Endothelial cell (in vitro differentiated cells): Measurements from ENCODE around the gene MICAL3. TPM values are rescaled to one million over a fixed set of nuclear protein-coding genes. Genes with fewer than 3 reads are reported as not detected.

ENCODE experiments used
- DNase-seq: peaks from one replicate; pipeline ENCODE4 v3.0.0; 2021; ENCODE audit warnings: low spot score
- H3K27ac Mint-ChIP-seq: one replicate; pipeline ENCODE4 v1.8.0; 2021; ENCODE audit warnings: mixed read lengths, inconsistent platforms; ENCODE audit not compliant: unreplicated experiment
- H3K27me3 Mint-ChIP-seq: one replicate; pipeline ENCODE4 v1.8.0; 2021; ENCODE audit warnings: mild to moderate bottlenecking, moderate library complexity, mixed read lengths, inconsistent platforms; ENCODE audit not compliant: unreplicated experiment
- H3K36me3 Mint-ChIP-seq: one replicate; pipeline ENCODE4 v1.8.0; 2021; ENCODE audit warnings: mild to moderate bottlenecking, low read depth, mixed read lengths, inconsistent platforms; ENCODE audit not compliant: unreplicated experiment
- H3K4me1 Mint-ChIP-seq: one replicate; pipeline ENCODE4 v1.8.0; 2021; ENCODE audit warnings: mild to moderate bottlenecking, mixed read lengths, inconsistent platforms; ENCODE audit not compliant: unreplicated experiment
- H3K4me3 Mint-ChIP-seq: one replicate; pipeline ENCODE4 v1.8.0; 2021; ENCODE audit warnings: mild to moderate bottlenecking, mixed read lengths, inconsistent platforms; ENCODE audit not compliant: unreplicated experiment
- H3K9me3 Mint-ChIP-seq: one replicate; pipeline ENCODE4 v1.8.0; 2021; ENCODE audit warnings: mixed read lengths, inconsistent platforms; ENCODE audit not compliant: unreplicated experiment
- CTCF ChIP-seq: fragments of 200-600 bp; sonication (generic); IDR thresholded peaks from one replicate; pipeline ENCODE4 v1.5.0; 2021; ENCODE audit warnings: antibody characterized with exemption; ENCODE audit not compliant: unreplicated experiment
- total RNA-seq: library from RNA; stranded (reverse); fragmentation: NEBNext Ultra II Directional; extraction: Animal tissue kit (Norgen Biotek cat#: 25700); gene quantifications from one replicate; pipeline ENCODE4 v1.2.1, GENCODE V29; 2021; ENCODE audit not compliant: unreplicated experiment

The MICAL3 gene
- total RNA-seq, 1 donor from 2014 or later, result 54.3 TPM

DNA sequence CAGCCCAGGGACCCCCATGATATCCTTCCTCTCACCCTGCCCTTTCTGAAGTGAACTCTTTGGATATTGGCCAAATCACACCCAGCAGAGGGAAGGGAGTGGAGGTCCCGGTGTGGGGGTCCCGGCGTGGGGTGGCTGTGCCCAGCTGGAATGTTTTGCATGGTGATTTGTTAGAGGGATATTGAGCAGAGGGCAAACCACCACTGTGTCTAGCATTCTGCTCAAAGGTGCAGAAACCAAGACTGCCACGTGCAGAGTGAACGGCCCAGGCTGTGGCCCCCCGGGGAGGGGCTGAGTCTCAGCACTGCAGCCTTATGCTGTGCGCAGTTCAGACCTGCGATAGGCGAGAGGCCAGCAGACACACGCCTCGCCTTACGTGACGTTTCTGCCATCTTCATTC lies 242.2 kb downstream of the MICAL3 start:
- no peak for TF ChIP-seq CTCF
- Mint-ChIP-seq H3K27ac (no peak overlapping the region), H3K4me3 (no peak overlapping the region), H3K36me3 (peaks cover under 1% of the 10 kb centered on the region), H3K4me1 (peaks cover 56% of the 10 kb centered on the region), H3K27me3 (peaks cover 16% of the 10 kb centered on the region), H3K9me3 (no peaks in the 10 kb centered on the region)
- no peak for DNase-seq

DNA sequence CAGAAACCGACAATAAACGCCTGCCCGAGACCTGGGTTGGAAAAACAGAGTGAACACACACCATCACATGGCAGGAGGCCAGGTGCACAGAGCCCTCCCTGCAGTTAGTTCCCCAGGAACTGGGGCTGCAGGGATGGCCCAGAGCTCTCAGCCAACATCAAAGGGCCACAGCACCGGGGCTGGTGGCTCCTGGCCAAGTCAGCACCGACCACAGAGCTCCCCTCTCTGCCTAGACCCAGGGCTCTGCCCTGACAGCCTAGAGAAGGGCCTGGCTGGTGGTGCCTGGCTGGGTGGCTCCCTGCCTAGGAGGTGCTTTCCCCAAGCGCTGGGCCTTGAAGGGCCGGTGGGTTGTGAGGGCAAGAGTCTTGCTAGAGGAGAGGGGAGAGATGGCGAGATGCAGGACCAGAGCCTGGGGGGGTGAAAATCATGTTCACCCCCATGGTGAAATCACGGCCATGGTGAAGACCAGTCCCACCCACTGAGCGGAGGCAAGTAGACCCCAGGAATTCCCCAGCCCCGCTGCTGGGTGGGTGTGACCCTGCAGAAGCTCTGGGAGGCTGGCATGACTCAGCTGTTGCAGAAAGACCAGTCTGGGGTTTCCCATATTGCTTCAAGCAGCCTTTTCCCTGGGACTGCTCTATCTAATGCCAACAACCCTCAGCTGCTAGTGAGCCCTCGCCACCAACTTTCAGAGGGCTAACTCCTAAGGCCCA lies 242.9 kb downstream of the MICAL3 start:
- DNase-seq, result no peak
- H3K27me3 Mint-ChIP-seq, result peaks cover 16% of the 10 kb centered on the region
- H3K4me3 Mint-ChIP-seq, result no peak overlapping the region
- no peak for TF ChIP-seq CTCF
- H3K4me1 Mint-ChIP-seq, result peaks cover 52% of the 10 kb centered on the region
- H3K9me3 Mint-ChIP-seq, result no peaks in the 10 kb centered on the region
- H3K27ac Mint-ChIP-seq, result no peak overlapping the region
- no peaks in the 10 kb centered on the region for H3K36me3 Mint-ChIP-seq

DNA sequence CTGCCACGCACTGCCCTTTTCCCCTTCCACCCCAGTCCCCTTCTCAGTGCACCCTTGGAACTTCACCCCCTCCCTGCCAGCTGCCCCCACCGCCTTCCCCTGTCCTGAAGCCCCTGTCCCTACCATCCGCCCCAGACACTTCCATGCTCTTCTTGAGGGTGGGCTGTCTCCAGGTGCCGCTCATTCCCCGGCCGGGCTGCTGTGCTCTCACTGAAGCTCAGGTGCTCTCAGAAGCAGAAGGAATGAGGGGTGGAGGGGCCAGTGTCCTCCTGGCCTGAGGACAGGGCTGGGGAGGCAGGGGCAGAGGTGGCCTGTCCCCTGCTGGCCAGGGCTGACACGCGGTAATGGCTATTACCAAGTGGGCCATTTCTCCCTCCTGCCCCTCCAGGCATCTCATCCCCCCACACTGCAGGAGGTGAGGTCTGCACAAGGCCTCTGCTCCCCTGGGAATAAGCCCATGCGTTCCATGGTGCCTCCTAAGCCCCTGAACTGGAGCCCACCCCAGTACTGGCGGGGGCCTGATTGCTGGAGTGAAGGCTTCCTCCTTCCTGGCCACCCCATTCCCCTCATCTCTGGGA lies 243.5 kb downstream of the MICAL3 start:
- no peak for DNase-seq
- Mint-ChIP-seq H3K36me3 (no peaks in the 10 kb centered on the region), H3K4me1 (peaks cover 54% of the 10 kb centered on the region), H3K27ac (no peak overlapping the region), H3K4me3 (no peak overlapping the region), H3K27me3 (peaks cover 11% of the 10 kb centered on the region), H3K9me3 (no peaks in the 10 kb centered on the region)
- no peak for TF ChIP-seq CTCF

GRCh38 chr22:17780116-17780740 lies 244.1 kb downstream of the MICAL3 start:
- peaks cover 8% of the 10 kb centered on the region for H3K27me3 Mint-ChIP-seq
- peaks cover 56% of the 10 kb centered on the region for H3K4me1 Mint-ChIP-seq
- no peaks in the 10 kb centered on the region for H3K36me3 Mint-ChIP-seq
- TF ChIP-seq CTCF, result no peak
- no peaks in the 10 kb centered on the region for H3K9me3 Mint-ChIP-seq
- H3K4me3 Mint-ChIP-seq, result no peak overlapping the region
- DNase-seq, result no peak
- no peak overlapping the region for H3K27ac Mint-ChIP-seq
